Measurements from ENCODE around the gene PTPA. TPM values are rescaled to one million over a fixed set of nuclear protein-coding genes. Genes with fewer than 3 reads are reported as not detected.

The PTPA gene
- total and polyA plus RNA-seq, 7 donors, result 54.1 to 110 (median 97.9) TPM

DNA sequence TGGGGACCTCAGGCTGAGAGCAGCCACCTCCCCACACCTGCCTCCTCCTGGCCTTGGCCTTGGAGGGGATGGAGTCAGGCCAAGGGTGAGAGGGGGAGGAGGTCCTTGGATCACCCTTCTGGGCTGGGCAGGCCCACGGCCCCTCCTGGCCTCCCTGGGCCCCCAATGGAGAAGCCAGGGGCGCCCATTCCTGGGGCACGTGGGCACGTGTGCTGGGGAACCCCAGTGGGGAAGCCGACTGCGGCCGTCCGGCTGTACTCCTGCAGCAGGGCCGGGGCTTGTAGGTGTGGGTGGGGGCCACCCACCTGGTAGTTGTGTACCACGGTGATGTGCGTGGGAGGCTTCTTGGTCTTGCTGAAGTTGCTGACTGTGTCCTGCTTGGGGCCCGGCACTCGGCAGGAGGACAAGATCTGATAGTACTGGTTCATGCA, 9.1 kb upstream of the PTPA start:
- DNase-seq (no peak), ATAC-seq (no peak)
- H3K36me3 ChIP-seq (ENCODE audit: insufficient read depth in 1 of 2, low read depth in 1 of 2), result peaks cover 4 to 61% of the 10 kb centered on the region in 2 donors
- no peaks in the 10 kb centered on the region for H3K27me3 ChIP-seq (ENCODE audit: insufficient read depth in 3 of 3, low read length in 2 of 3)
- H3K9me3 ChIP-seq, result no peaks in the 10 kb centered on the region
- H3K4me3 ChIP-seq, result no peak overlapping the region
- no peak overlapping the region for H3K27ac ChIP-seq
- peaks cover 20% of the 10 kb centered on the region for H3K4me1 ChIP-seq
- TF ChIP-seq, protein P1, sequence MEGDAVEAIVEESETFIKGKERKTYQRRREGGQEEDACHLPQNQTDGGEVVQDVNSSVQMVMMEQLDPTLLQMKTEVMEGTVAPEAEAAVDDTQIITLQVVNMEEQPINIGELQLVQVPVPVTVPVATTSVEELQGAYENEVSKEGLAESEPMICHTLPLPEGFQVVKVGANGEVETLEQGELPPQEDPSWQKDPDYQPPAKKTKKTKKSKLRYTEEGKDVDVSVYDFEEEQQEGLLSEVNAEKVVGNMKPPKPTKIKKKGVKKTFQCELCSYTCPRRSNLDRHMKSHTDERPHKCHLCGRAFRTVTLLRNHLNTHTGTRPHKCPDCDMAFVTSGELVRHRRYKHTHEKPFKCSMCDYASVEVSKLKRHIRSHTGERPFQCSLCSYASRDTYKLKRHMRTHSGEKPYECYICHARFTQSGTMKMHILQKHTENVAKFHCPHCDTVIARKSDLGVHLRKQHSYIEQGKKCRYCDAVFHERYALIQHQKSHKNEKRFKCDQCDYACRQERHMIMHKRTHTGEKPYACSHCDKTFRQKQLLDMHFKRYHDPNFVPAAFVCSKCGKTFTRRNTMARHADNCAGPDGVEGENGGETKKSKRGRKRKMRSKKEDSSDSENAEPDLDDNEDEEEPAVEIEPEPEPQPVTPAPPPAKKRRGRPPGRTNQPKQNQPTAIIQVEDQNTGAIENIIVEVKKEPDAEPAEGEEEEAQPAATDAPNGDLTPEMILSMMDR (IDR thresholded peaks at IDR 0.05), result no peak
- 86 to 89% (median 87%) methylated on average over 12 to 13 of the region's 13 CpGs for WGBS, 3 donors
- intact Hi-C loops (cut with DNase I), result no loop called here

DNA sequence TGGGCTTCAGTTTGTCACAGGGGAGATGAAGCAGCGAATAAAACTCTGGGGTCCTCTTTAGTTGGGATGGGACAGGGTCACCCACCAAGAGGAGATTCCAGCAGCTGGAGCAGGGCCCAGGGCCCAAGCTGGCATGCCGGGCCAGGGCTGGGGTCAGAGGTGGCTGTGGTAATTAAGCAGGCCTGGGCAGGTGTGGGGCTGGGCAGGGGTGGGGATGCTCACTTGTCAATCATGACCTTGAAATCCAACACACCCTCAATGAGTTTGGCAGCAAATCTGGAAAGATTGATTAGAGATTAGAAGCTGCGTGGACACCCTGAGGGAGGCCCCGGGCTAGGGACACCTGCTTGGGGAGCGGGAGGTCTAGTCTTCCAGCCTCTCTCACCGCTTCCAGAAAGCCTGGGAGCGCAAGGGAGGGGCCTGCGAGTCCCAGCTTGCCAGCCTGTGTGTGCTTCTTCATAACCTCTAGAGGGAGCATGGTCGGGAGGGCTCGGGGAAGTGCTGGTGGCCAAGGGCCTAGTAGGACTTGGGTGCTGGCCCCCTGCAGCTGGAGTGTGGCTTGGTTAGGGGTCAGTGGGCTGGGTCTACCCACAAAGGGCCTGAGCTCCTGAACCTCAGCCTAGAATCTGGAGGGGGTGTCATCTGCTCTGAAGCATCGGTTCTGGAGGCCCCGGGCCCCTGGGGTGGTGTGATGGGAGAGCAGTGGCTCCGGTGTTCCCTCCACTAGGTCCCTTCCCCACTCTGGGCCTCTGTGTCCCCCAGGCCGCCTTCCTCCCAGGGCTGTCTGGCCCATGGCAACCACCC, 8.2 kb upstream of the PTPA start:
- no peaks in the 10 kb centered on the region for H3K9me3 ChIP-seq
- no peaks in the 10 kb centered on the region for H3K27me3 ChIP-seq (ENCODE audit: insufficient read depth in 3 of 3, low read length in 2 of 3)
- TF ChIP-seq, protein P1 (IDR thresholded peaks at IDR 0.05), result peak; percentile 56
- peak; percentile 67 to 84 for DNase-seq
- intact Hi-C loops (cut with DNase I), result no loop called here
- peak; percentile 82 to 85 (median 82) for ATAC-seq
- H3K4me1 ChIP-seq, result peaks cover 25% of the 10 kb centered on the region
- peaks cover 4 to 60% of the 10 kb centered on the region in 2 donors for H3K36me3 ChIP-seq (ENCODE audit: insufficient read depth in 1 of 2, low read depth in 1 of 2)
- 32 to 36% (median 35%) methylated on average over 13 to 14 of the region's 14 CpGs for WGBS, 3 donors
- H3K27ac ChIP-seq, result peak overlapping the region; percentile 84
- peak overlapping the region; percentile 38 for H3K4me3 ChIP-seq

DNA sequence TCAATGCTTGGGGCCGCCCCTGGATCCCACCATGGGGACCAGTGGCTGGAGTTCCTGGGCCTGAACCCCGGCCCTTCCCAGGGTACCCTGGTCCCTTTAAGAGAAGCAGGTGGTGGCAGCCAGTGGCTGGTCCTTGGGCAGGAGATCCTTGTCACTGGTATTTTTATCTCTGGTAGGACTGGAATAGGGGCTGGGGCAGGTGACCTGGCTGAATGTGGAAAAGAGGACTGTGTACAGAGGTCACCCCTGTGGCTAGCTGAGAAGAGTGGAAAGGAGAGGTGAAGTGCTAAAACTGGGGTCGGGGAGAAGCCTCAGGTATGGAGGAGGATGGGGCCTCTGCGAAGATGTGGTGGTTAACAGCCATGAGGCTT, 7.6 kb upstream of the PTPA start:
- peak; percentile 74 to 81 (median 78) for ATAC-seq
- Histone ChIP-seq H3K4me1 (peaks cover 31% of the 10 kb centered on the region), H3K27me3 (ENCODE audit: insufficient read depth in 3 of 3, low read length in 2 of 3) (no peaks in the 10 kb centered on the region), H3K27ac (peak overlapping the region; percentile 84), H3K9me3 (no peaks in the 10 kb centered on the region), H3K36me3 (ENCODE audit: insufficient read depth in 1 of 2, low read depth in 1 of 2) (peaks cover 0 to 54% of the 10 kb centered on the region in 2 donors), H3K4me3 (peak overlapping the region; percentile 38)
- TF ChIP-seq, protein P1 (IDR thresholded peaks at IDR 0.05), result no peak
- 50 to 64% (median 51%) methylated on average over 4 of the region's 4 CpGs for WGBS, 3 donors
- intact Hi-C loops (cut with DNase I), result no loop called here
- DNase-seq, result peak in 1 of 2 donors; percentile 70

DNA sequence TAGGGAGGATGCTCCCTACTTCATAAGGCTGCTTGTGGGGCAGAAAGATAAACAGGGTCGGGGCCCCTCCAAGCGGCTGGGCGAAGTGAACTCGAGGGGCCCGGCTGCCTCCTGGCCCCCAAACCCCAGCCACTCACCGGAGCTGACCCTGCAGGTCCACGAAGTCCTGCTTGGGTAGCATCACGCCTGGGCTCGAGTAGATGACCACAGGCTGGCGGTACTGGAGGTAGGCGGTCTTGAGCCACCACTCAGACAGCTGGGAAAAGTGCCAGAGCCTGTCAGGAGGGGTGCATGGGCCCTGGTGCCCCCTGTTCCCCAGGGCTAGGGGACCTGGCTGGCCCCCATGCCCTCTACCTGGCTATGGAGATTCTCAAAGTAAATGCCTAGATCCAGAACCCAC, 7.2 kb upstream of the PTPA start:
- H3K27ac ChIP-seq, result peak overlapping the region; percentile 84
- H3K9me3 ChIP-seq, result no peaks in the 10 kb centered on the region
- peak overlapping the region; percentile 38 for H3K4me3 ChIP-seq
- ATAC-seq (peak; percentile 11 to 28 (median 17)), DNase-seq (no peak)
- H3K27me3 ChIP-seq (ENCODE audit: insufficient read depth in 3 of 3, low read length in 2 of 3), result no peaks in the 10 kb centered on the region
- H3K4me1 ChIP-seq, result peaks cover 36% of the 10 kb centered on the region
- TF ChIP-seq, protein P1 (IDR thresholded peaks at IDR 0.05), result no peak
- peaks cover 0 to 53% of the 10 kb centered on the region in 2 donors for H3K36me3 ChIP-seq (ENCODE audit: insufficient read depth in 1 of 2, low read depth in 1 of 2)
- intact Hi-C loops (cut with DNase I), result no loop called here
- 63 to 85% (median 67%) methylated on average over 11 of the region's 11 CpGs for WGBS, 3 donors

Measured in psoas muscle (tissue), 8 donors.